D341Med (cell line): ENCODE measurements around the gene CSNK2A1.
"Not testable (repeated sequence)": the region's sequence is repeated elsewhere in the genome, so short reads cannot be mapped to it uniquely, and the experiment has no call there.

Source experiments
- DNase-seq: peaks from one replicate; pipeline ENCODE4 v3.0.0; 2012; ENCODE audit warnings: low spot score

Gene CSNK2A1

DNA sequence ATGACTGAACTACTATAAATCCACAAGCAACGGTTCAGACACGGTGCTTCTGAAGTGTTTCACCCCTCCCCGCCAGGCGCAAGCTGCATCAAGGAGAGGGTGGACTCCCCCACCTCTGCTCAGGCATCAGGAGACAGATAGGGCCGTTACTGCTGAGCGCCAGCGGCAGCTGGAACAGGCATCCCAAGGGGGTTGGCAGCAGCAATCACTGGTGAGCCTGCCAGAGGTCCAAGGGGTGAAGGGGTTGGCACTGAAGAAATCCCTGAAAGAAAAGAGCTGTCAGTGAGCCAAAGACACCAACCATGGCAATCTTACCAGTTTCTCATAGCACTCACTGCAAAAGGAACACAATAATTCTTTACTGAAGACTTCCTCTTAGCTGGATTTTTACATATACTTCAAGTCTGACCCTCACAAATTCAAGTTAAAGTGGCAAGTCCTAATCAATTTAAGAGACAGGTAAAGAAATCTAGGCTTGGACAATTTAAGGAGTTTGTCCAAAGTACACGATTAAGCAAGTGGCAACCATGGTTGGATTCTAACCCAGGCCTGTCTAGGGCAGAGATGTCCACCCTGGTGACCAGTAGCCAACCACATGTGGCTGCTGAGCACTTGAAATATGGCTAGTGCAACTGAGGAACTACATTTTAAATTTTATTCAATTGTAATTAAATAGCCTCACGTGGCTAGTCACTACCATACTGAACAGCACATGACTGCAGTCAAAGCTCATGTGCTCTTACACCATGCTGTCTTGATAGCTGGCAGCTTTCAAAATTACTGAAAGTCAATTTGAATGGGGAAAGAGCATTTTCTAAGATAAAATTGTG lies 59.6 kb downstream of the CSNK2A1 start:
- DNase-seq, result no peak

DNA sequence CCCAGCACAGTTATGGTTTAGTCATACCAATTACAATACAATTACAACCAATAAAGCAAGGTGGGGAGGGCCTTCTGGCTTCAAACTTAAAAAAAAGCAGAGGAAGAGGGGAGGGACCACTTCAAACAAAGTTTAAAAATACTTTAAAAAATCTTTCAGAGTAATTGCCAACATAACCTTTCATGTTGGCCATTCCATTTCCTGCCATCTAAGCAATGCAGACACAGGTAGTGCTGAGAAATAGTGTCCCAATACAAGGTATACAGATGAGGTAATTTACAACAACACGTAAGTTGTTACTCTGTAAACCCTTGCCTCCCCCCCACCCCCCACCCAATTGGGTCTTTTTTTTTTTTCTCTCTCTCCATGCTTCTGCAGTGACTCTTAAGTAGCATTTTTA lies 62.4 kb downstream of the CSNK2A1 start:
- no peak for DNase-seq

DNA sequence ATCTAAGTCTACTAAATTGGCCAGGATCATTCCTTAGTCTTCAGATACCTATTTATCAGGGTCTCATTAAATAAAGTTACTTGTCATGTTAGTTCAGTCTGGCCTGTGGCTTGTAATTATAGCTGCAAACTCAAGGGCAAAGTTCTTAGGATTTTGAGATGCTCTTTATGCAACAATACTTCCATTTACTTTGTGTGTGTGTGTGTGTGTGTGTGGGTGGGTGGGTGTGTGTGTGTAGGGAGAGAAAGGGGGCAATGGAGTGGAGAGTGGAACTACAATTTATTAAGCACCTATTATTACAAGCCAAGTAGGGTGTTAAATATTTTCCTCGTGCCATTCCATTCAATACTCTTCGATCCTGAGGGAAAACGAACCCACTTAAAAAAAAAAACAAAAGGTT lies 63.5 kb downstream of the CSNK2A1 start:
- no peak for DNase-seq

DNA sequence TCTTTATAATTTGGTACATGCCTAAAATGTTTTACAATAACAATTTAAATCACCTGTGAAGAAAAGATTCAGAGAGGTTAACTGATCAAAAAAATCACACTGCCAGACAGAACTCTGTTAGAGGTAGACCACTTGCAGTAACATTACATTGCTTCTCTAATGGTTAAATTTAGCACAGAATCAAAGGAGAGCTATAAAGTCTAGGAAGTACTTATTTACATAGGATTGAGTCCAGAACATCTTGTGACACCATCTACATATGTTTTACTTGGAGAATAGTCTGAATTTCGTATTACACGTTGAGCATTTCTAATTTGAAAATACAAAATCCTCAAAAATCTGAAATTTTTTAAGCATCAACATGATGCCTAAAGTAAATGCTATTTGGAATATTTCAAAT lies 64.1 kb downstream of the CSNK2A1 start:
- no peak for DNase-seq

DNA sequence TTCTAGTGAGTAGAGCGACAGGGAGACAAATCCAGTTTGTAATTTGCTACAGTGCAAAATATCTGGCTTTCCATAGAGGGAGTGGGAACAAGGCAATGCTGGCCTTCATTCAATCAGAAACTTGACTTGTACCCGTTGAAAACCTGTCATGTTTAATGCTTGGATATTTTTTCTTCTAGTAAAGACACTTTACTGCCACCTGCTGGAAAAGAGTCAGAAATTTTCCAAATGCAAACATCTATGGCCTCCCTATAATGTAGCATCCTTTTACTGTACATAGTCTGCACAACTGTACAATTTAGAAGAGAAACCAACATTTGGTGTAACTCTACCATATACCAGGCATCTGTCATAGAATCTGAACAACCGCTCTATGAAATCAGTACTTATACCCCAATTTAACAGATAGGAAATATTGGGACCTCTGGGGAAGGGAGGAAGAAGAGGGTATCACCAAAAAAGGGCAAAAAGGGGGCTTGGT lies 64.6 kb downstream of the CSNK2A1 start:
- DNase-seq, result peak; percentile 54

DNA sequence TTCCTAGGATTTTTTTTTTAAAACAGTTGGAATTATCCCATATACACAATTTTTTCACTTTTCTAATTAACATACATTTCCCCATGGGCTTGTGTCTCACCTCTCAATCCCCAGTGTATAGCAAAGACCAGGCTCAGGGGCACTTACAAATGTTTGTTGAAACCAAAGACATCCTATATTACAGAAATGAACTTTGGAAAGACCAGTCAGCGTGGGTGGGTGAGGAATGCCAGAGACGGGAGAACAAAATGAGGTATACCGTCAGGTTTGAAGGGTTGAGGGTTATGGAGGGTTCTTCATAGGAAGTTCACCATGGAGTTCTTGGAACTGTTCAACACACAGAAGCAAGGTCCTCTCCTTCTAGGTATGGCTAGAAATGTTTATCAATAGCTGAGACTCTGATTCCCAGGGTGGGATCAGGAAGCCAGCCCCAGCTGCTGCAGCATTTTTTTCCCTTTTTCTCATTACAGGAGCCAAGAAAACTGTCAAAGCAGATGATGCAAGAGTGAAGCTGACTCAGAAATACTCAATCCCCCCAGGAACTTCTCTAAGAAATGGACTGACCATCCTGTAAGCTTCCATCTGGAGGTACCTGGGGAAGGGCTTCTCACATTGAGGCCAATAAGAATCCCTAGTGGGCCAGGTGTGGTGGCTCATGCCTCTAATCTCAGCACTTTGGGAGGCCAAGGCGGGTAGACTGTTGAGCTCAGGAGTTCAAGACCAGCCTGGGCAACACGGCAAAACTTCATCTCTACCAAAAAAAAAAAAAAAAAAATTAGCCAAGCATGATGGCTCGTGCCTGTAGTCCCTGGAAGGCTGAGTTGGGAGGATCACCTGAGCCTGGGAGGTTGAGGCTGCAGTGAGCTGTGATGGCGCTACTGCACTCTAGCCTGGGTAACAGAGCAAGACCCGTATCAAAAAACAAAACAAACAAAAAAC lies 65.3 kb downstream of the CSNK2A1 start:
- DNase-seq, result no peak

DNA sequence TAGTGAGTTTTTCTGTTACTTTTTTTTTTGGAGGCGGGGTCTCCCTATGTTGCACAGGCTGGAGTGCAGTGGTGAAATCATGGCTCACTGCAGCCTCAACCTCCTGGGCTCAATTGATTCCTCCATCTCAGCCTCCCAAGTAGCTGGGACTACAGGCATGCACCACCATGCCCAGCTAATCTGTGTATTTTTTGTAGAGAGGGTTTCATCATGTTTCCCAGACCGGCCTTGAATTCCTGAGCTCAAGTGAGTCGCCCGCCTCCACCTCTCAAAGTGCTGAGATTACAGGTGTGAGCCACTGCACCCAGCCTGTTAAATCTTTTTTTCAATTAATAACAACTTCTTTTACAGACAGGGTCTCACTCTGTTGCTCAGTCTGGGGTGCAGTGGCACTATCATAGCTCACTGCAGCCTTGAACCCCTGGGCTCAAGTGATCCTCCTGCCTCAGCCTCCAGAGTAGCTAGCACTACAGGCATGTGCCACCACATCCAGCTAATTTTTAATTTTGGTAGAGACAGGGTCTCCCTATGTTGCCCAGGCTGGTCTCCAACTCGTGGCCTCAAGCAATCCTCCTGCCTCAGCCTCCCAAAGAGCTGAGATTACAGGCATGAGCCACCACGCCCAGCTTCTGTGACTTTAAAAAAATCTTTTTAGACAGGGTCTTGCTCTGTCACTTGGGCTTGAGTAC lies 66.9 kb downstream of the CSNK2A1 start:
- not testable (repeated sequence) for DNase-seq

DNA sequence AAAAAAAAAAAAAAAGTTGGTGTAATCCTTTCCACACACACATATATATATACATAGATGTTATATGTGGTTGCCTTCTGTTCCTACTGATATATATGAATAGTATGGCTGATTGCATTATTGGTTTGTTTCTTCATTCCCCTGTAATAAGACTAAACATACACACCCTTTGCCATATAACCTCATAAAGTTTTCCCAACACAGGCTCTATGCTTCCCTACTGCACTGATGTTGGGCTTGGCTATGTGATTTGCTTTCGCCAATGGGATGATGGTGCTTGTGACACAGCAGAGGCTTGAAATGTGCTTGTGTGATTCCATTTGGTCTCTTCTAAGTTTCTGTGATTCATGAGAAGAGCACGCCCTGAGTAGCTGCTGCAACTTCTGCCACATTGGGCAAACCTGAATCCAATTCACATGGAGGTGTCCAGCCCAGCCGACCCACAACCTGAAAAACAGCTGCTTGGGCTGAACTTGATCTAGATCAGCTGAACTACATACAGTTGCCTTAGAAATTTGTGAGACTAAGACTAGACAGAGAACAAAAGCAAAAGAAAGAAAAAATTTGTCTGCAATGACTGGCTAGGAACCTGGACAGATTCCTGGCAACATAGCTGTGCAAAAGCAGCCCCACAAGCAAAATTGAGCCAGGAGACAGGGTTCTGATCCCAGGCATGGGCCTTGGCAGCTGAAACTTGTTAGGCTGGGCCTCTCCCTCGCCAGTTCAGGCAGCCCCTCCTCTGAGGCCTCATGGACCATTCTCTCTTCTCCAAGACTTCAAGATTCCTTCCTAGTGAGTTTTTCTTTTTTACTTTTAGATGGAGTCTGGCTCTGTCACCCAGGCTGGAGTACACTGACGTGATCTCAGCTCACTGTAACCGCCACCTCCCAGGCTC lies 67.9 kb downstream of the CSNK2A1 start:
- no peak for DNase-seq

DNA sequence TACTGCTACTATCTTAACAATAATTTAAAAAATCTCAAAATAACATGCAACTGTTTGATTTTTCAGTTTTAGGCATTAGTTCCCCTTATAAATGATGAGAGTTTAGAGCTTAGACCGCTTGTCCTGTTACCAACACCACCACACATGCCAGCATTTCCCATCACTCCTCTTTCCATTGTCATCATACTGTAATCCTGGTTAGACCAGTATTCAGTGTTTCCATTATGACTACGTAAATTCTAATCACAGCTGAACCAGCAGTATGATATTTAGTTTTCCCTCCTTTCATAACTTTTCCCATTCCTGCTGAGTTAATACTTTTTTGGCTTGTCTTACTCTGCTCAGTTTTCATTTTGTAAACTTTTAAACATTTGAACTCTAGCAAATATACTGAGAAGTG lies 69.0 kb downstream of the CSNK2A1 start:
- no peak for DNase-seq

DNA sequence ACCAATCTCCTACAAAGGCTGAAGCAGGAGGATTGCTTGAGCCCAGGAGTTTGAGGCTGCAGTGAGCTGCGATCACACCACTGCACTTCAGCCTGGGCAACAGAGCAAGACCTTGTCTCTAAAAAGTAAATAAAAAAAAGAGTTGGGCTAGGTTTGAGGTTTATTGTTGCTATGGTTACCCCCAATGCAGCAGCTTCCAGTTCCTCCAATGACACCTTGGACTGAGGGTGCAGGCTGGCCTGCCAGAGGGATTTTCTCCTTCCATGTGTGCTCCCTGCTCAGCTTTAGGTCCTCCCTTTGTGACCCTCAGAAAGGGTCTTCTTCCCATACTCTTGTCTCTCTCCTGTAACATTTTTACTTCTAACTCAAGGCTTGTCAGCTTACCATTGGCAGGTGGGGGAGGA lies 70.7 kb downstream of the CSNK2A1 start:
- no peak for DNase-seq

DNA sequence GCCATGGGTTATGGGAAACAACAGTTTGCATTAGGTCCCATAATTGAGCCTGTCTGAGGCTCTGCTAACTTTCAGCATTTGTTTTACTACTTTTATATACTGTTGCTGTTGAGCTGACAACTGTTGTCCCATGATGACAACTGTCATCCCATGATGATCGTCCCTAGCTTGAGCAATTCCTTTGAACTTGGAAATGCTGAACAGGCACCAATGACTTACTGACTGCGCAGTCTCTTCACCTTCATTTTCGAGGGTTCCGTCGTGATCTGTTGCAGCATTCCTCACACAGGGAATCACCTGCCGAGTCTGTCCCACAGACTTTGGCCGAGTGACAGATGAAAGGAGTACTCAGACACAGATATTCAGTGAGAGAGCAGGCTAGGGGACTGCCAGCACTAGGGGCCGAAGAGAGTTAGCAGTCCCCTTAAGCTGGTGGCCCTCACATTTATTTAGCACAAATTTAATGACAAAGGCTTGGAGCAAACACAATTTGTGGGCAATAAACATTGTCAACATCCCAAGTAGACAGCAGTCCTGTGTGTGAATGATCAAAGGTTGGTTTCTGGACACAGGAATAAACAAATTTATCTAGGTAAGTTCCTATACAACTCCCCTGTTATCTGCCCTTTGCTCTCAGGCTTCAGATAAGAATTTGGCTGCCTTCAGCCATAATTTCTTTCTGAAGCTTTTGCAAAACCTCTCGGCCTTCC lies 71.3 kb downstream of the CSNK2A1 start:
- no peak for DNase-seq

DNA sequence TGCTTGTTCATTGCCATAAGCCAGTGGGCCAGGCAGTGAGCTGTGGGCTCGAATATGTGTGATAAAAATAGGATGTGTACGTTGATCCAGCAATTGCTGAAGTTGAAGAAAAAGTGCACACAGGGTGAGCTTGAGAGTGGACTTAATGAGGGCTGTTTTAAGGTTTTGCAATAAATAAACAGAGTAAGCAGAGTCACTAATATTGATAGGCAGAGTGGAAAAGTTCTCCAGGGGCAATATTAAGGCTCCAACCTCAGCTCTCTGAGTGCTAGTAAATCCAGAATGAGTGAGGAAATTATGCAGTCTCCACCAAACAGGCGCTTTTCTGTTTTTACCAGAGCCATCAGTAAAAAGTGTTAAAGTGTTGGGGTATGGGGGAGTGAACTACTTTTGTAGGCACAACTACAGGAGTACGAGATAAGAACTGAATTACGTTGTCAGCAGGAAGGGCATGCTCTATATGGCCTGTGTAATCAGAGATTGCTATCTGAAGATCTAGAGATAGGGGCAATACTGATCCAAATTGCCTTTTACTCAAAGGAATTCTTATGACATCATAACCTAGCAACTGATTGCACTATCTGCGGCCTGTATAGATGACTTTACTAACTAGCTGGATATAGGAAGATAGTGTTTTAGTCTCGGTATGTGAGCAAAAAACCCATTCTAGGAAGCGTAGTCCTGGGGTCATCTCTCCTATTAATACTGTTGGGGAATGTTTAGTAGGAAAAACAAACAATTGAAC lies 73.7 kb downstream of the CSNK2A1 start:
- no peak for DNase-seq

DNA sequence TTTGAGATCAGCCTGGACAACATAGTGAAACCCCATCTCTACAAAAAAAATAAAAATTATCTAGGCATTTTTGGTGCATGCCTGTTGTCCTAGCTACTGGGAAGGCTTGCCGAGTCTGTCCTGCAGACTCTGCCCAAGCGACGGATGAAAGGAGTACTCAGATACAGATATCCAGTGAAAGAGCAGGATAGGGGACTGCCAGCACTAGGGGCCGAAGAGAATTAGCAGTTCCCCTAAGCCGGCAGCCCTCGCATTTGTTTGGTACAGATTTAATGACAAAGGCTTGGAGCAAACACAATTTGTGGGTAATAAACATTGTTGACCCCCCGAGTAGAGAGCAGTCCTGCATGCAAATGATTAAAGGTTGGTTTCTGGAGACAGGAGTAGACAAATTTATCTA lies 75.8 kb downstream of the CSNK2A1 start:
- no peak for DNase-seq

DNA sequence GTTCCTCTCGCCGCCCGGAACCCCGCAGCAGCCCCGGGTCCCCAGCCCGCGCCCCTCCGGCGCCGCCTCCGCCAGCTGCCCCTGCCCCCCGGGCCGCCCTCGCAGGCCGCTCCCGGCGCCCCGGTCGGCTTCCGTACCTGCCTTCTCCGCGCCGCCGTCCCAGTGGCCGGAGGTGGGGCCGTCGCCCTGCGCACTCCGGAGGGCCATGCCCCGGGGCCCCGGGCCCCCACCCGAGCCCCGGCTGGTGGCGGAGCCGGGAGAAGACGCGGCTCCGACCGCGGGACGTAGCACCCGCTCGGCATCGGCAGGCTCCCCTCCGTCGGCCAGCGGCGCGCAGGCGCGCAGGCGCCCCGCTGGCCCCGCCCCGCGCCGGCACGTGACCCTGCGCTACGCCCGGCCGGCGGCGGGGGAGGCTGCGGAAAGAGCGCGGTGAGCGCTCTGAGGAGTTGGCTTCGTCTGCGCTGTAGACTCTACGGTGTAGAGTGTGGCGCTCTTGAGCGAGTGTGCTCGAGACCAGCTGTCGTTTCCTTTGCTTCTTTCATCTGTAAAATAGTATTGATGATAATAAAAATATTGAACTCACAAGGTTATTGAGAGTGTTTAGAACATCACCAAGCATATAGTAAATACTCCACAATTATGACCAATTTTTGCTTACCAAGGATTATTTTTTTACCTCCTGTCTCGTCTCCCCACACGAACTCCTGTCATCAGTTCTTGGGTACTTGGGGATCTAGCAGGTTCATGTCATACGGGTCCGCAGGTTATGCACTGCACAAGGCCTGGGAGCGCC lies 81.2 kb downstream of the CSNK2A1 start, which contains the start of gene TBC1D20:
TBC1D20 (minus strand) TSS at position 335 of the 793 bp plus-strand sequence; CDS start at position 207, 128 bp downstream.
- DNase-seq, result peak; percentile 98

DNA sequence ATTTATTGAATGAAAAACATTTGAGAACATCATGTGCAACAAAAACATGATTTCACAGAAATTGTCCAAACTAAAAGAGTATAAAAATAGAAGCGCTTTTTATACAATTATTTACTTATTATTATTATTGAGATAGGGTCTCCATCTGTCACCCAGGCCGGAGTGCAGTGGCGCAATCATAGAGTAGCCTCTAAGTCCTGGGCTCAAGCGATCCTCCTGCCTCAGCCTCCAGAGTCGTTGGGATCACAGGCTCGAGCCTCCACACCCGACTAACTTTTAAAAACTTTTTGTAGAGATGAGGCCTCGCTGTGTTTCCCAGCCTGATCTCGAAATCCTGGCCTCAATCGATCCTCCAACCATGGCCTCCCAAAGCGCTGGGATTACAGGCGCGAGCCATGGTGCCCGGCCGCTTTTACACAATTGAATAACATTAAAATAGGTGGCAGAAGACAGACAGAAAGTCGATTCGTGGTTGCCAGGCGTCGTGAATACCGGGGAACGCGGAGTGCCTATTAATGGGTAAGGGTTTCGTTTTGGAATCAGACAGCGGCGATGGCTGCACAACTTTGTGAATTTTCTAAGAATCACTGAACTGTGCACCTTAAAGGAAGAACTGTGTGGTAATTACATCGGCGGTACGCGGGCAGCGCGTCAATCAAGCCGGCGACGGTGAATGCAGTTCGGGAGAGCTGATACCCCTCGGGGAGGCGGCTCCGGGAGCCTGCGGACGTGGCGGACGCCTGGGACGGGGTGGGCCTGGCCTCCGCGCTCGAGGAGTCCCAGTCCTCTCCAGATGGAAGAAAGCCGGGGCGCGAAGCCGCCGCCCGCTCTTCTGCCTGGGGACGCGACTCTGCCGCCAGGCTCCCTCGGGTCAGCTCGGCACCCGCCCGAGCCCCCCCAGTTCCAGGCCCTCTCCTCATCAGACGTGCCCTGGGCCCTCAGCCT lies 82.1 kb downstream of the CSNK2A1 start:
- peak; percentile 84 for DNase-seq

DNA sequence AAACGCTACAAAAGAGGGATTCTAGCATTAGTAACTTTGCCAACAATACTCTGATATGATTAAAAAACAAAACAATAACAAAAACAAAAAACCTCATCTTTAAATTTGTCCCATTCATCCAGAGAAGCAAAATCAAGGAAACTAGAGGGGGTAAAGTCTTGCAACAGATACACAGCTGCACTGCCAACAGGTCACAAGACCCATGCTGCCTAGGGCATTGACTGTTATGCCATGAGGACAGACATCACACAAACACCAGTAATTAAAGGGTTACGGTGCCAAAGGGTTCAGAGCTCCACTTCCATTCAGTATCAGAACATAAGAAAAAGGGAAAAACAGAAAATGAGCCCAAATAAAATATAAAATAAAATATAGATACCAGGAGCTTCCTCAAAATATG lies 82.9 kb downstream of the CSNK2A1 start:
- DNase-seq, result no peak

DNA sequence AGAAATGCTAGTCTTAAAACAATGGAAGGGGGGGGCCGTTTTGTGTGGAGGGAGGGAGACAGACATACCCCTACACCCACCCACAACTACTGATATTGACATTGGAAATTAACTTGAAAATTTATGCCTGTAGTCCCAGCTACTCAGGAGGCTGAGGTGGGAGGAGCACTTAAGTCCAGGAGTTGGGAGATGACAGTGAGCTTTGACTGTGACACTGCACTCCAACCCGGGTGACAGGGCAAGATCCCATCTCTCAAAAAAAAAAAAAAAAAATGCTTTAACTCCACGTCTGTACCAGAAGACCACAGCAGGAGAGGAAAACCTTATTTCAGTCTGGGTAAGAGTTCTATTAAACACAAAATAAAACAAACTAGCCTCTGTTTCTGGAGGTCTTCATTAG lies 83.4 kb downstream of the CSNK2A1 start:
- no peak for DNase-seq

DNA sequence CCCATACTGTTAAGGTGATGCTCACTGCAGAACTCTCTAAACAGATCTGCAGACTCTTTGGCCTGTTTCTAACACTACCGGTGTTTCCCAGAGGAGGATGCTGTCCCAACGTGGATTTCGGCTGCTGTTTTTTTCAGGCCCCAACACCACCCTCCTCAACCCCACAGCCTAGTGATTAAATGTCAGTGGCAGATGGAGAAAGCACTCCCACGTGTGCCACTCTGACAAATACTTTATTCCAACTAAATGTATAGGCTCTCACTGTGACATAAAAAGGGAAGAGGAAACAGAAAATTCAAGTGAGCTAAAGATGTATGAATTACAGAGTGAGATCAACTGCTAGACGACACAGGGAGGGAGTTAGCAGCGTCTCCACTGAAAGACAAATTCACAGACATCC lies 84.8 kb downstream of the CSNK2A1 start:
- DNase-seq, result no peak
